Erythroblast (primary cell): ENCODE data around the gene CTIF.

Experiments used
- GATA1 ChIP-seq: IDR thresholded peaks from 2 replicates; pipeline ENCODE4 v1.6.1; 2011; ENCODE audit warnings: low read depth, mild to moderate bottlenecking, control low read depth, low read length, moderate library complexity
- POLR2A ChIP-seq: IDR thresholded peaks from 2 replicates; pipeline ENCODE4 v1.6.1; 2011; ENCODE audit warnings: mild to moderate bottlenecking, low read length

DNA sequence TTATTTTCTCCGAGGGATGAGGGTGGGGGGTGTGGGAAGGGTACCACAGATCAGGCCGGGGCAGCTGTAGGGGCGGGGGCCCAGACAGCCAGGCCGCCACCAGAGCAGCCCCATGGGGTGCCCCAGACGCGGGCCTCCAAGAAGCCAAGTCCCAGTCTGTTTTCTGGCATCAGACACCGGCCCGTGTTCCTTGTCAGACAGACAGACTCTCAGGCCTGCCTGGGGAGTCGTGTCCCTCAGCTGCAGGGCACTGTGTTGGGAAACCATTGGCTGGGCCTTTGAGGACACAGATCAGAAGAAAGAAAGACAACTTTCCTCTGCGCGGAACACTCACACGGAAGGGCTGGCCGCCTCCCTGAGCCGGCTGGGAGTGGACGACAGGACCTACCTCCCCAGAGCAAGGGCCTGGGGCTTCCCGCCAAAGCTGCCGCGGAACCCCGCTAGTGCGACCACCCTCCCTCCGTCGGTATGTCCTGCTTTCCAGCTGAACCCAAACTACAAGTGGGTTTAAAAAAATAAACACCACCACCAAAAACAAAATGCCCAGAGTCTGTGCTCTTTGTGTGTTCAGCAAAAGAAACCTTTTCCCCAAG, 323.9 kb downstream of the CTIF start:
- no peak for TF ChIP-seq POLR2A
- no peak for TF ChIP-seq GATA1
